ENCODE data around the gene VAMP5. TPM values are rescaled to one million over a fixed set of nuclear protein-coding genes. Genes with fewer than 3 reads are reported as not detected.

The VAMP5 gene
- total and polyA plus RNA-seq, 9 of the 15 experiments (the other 6 are each of a cell fraction or from before 2014, with no cell fraction given), result 0.54 to 1.9 (median 1.5) TPM; not detected in 2

GRCh38 chr2:85537600-85538506, 46.4 kb upstream of the VAMP5 start (continued):
- TF ChIP-seq, protein P1, sequence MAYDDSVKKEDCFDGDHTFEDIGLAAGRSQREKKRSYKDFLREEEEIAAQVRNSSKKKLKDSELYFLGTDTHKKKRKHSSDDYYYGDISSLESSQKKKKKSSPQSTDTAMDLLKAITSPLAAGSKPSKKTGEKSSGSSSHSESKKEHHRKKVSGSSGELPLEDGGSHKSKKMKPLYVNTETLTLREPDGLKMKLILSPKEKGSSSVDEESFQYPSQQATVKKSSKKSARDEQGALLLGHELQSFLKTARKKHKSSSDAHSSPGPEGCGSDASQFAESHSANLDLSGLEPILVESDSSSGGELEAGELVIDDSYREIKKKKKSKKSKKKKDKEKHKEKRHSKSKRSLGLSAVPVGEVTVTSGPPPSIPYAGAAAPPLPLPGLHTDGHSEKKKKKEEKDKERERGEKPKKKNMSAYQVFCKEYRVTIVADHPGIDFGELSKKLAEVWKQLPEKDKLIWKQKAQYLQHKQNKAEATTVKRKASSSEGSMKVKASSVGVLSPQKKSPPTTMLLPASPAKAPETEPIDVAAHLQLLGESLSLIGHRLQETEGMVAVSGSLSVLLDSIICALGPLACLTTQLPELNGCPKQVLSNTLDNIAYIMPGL (CRISPR knock-in tag; IDR thresholded peaks at IDR 0.05), result no peak
- TF ChIP-seq MCM7 (IDR thresholded peaks at IDR 0.05), result no peak
- peak; percentile 59 for TF ChIP-seq ZFX (CRISPR knock-in tag; IDR thresholded peaks at IDR 0.05)
- no peak for TF ChIP-seq HSF4 (CRISPR knock-in tag; IDR thresholded peaks at IDR 0.05; ENCODE audit: borderline replicate concordance)
- no peak for TF ChIP-seq SETDB1 (IDR thresholded peaks at IDR 0.05; ENCODE audit: low read length)
- no peak for TF ChIP-seq RBM17 (IDR thresholded peaks at IDR 0.05; ENCODE audit: borderline replicate concordance, low read depth, low read length)
- TF ChIP-seq MED1 (CRISPR knock-in tag; IDR thresholded peaks at IDR 0.05; ENCODE audit: borderline replicate concordance), result no peak
- TF ChIP-seq ZNF696 (CRISPR knock-in tag; conservative IDR thresholded peaks at IDR 0.05), result no peak

All from K562 (cell line).